ENCODE measurements around the gene FBLN1.
"Not testable (repeated sequence)": the region's sequence is repeated elsewhere in the genome, so short reads cannot be mapped to it uniquely, and the experiment has no call there.

FBLN1 gene

GRCh38 chr22:45612940-45613339 lies 110.3 kb downstream of the FBLN1 start:
- no peak for DNase-seq (ENCODE audit: low read depth)

- DNase-seq (ENCODE audit: low read depth): no peak
Measured at GRCh38 chr22:45615364-45615763, 112.7 kb downstream of the FBLN1 start.

GRCh38 chr22:45616432-45616831 lies 113.7 kb downstream of the FBLN1 start:
- no peak for DNase-seq (ENCODE audit: low read depth)

- no peak for DNase-seq (ENCODE audit: low read depth)
Measured at GRCh38 chr22:45617948-45618347, 115.3 kb downstream of the FBLN1 start.

DNA sequence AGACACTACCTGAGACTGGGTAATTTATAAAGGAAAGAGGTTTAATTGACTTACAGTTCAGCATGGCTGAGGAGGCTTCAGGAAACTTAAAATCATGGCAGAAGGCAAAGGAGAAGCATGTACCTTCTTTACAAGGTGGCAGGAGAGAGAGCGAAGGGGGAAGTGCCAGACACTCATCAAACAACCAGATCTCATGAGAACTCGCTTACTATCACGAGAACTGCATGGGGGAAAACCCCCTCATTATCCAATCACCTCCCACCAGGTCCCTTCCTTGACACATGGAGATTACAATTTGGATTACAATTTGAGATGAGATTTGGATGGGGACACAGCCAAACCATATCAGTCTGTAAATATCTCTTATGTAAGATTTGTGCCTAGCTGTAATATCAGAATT lies 118.0 kb downstream of the FBLN1 start:
- no peak for DNase-seq (ENCODE audit: low read depth)

- no peak for DNase-seq (ENCODE audit: low read depth)
Measured at GRCh38 chr22:45621836-45622600, 119.3 kb downstream of the FBLN1 start.

- DNase-seq (ENCODE audit: low read depth): not testable (repeated sequence)
Measured at GRCh38 chr22:45623464-45624145, 120.9 kb downstream of the FBLN1 start.

DNA sequence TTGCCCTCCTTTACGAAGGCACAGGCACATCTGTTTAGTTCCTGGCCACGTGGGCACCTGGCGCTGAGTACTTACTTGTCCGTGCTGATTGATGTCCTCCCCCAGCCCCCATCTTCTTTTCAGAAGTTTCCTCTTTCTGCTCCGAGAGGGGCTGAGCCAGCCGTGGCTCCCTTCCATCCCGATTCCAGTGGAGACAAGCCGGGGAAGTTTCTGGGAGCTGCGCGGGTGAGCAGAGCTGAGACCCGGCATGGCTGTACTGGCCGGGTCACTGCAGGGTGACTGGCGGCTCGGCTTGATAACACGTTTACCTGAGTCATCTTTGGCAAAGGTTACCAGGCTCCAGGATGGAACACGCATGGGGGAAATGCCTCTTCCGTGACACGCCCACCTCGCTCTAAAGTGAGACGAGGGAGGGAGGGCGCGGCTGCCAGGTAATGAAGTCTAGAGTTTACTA lies 123.5 kb downstream of the FBLN1 start:
- DNase-seq (ENCODE audit: low read depth): no peak

- DNase-seq (ENCODE audit: low read depth): no peak
Measured at GRCh38 chr22:45627489-45628233, 125.0 kb downstream of the FBLN1 start.

- no peak for DNase-seq (ENCODE audit: low read depth)
Measured at GRCh38 chr22:45628515-45628914, 125.8 kb downstream of the FBLN1 start.

DNA sequence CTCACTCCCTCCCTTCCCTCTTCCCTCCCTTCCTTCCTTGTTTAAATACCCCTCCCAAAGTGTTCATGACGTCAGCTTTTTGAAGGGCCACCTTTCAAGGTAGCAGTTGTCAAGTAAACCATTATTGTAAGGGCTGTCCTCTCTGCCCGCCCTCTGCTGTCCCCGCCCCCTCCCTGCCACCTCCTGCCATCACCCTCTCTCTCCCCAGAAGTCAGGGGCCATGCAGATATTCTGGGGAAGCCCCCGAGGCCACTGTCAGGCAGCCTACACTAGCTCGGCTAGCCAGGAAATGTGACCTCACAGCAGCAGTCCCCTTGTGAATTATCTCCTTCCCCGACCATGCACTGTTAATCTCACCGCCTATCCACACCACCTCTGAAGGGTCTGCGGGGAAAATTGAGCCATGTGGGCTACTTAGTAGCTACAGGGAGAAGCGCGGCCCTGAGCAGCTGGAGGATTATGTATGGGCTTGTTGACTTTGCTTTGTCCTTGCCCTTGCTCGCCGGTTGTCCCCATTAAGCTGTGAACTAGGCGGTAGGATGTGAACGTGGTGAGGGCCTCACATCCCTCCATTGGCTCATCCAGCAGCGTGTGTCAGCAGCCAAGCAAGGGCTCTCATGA lies 126.9 kb downstream of the FBLN1 start:
- DNase-seq (ENCODE audit: low read depth): no peak

- DNase-seq (ENCODE audit: low read depth): no peak
Measured at GRCh38 chr22:45630436-45630835, 127.8 kb downstream of the FBLN1 start.

DNA sequence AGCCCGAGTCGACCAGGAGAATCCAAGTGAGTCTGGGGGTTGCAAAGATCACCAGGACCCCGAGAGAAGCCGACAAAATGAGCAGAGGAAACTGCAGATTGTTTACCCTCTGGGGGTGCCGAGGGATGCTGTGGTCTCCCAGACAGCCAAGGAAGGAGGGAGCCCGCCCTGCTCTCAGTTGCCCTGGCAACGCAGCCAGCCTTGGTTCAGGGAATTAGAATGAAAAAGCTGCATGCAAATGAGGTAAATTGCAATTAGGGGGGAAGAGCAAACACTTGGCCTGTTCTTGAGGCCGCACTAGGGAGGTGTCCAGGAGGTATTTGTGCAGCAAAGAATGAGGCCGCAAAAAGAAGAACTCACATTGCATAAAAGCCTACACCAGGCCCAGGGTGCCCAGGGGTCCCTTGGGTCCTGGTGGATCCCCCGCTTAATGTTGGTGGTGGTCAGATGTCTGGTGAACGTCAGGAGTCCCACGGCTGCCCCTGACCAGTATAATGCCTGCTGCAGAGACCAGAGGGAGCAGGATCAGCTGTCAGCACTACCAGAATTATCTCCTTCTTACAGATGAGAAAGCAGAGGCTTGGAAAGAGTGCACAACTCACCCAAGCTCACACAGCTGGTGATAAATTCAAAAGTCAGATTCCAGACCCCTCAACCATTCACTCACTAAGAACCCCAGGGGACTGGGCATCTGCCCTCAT lies 128.6 kb downstream of the FBLN1 start:
- no peak for DNase-seq (ENCODE audit: low read depth)

GRCh38 chr22:45631841-45632238 lies 129.2 kb downstream of the FBLN1 start:
- no peak for DNase-seq (ENCODE audit: low read depth)

DNA sequence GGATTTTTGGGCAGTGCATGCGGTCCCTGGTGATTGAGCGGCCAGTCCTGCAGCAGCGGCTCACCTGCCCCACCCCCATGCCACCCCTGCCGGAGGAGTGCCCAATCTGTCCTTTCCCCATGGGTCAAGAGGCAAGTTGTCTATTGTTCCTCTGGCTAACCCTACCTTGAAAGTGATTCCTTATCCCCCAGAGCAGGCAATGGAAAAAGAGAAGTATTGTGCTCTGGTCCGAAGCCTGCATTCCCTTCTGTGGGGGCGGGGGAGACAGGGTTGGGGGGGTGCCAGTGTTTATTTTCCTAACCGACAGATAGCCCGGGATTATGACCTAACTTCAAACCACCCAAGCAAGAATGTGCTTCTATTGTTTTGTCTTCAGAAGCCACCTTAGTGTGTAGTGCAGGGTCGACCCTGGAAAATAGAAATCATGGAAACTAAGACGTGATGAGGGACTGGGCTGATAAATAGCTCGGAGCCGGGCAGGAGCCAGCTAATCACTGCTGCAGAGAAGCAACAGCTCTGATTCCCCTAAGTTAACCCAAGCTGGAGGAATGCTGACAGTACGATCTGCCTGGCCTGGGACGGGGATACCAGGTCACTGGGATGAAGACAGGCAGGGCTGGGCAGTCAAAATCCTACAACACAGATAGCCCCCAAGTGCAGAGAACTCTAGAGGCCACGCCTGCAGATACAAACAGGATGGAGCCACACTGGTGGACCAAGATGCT lies 130.3 kb downstream of the FBLN1 start:
- no peak for DNase-seq (ENCODE audit: low read depth)

GRCh38 chr22:45636683-45637082 lies 134.0 kb downstream of the FBLN1 start:
- DNase-seq (ENCODE audit: low read depth): no peak

GRCh38 chr22:45638197-45638596 lies 135.5 kb downstream of the FBLN1 start:
- DNase-seq (ENCODE audit: low read depth): no peak

GRCh38 chr22:45638834-45639746 lies 136.4 kb downstream of the FBLN1 start:
- DNase-seq (ENCODE audit: low read depth): no peak

DNA sequence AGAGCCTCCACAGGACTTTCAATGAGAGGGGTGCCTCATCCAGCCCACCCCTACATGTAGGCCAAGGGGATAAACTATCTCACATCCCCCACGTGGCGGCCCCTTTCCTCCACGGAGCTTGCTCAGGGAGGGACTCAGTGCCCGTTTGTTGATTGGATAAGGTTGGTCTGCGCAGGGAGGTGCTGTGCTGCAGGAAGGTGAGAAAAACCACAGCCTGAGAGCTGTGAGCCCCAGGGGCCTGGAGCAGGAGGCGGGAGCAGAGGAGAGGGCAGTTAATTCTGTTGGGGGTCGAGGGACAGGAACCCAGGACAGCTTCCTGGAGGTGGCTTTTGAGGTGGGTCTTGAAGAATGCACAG lies 137.0 kb downstream of the FBLN1 start:
- no peak for DNase-seq (ENCODE audit: low read depth)

GRCh38 chr22:45640291-45640940 lies 137.7 kb downstream of the FBLN1 start:
- no peak for DNase-seq (ENCODE audit: low read depth)

All from activated gamma-delta T cell treated with anti-CD3 and anti-CD28 coated beads, Interleukin-2, amount 50 U/mL, for 16 hours (primary cell).